GM06990 (cell line): Measurements from ENCODE around the gene HSPBP1.

Source experiments
- DNase-seq: peaks from one replicate; pipeline ENCODE4 v3.0.0-alpha.2; 2011; ENCODE audit not compliant: insufficient read length; ENCODE audit errors: extremely low read depth
- H3K27me3 ChIP-seq: replicated peaks from 2 replicates; pipeline ENCODE4 v1.6.0; 2011; ENCODE audit warnings: low read length; ENCODE audit not compliant: control insufficient read depth, insufficient read depth
- H3K36me3 ChIP-seq: 2 replicates; pipeline ENCODE4 v1.5.1; 2011; ENCODE audit warnings: low read length; ENCODE audit not compliant: control insufficient read depth, insufficient read depth
- H3K4me3 ChIP-seq: replicated peaks from 2 replicates; pipeline ENCODE4 v1.5.1; 2011; ENCODE audit warnings: low read depth, mild to moderate bottlenecking, control low read depth, low read length
- CTCF ChIP-seq: IDR thresholded peaks from 2 replicates; pipeline ENCODE4 v1.5.1; 2011; ENCODE audit warnings: low read length, control low read depth, mild to moderate bottlenecking, inconsistent platforms; ENCODE audit not compliant: insufficient read depth, poor library complexity, severe bottlenecking

The HSPBP1 gene

GRCh38 chr19:55285229-55285890 is 5.5 kb upstream of the HSPBP1 start:
- no peak for DNase-seq
- Histone ChIP-seq H3K36me3 (no peaks in the 10 kb centered on the region), H3K27me3 (no peaks in the 10 kb centered on the region), H3K4me3 (no peak overlapping the region)
- TF ChIP-seq CTCF, result no peak

- H3K36me3 ChIP-seq, result no peaks in the 10 kb centered on the region
- no peak for DNase-seq
- H3K4me3 ChIP-seq, result no peak overlapping the region
- no peak for TF ChIP-seq CTCF
- no peaks in the 10 kb centered on the region for H3K27me3 ChIP-seq
These were observed 4.6 kb upstream of the HSPBP1 start for GRCh38 chr19:55284405-55285058.

- no peaks in the 10 kb centered on the region for H3K36me3 ChIP-seq
- no peaks in the 10 kb centered on the region for H3K27me3 ChIP-seq
- TF ChIP-seq CTCF, result no peak
- no peak for DNase-seq
- H3K4me3 ChIP-seq, result no peak within 1 kb of the TSS
These were observed 3.9 kb upstream of the HSPBP1 start, which contains the start of gene BRSK1 for GRCh38 chr19:55283548-55284377. TSS of gene BRSK1 (plus strand) at chr19:55283997. CDS start at chr19:55284443, 446 bp downstream.

- DNase-seq, result no peak
- H3K27me3 ChIP-seq, result no peaks in the 10 kb centered on the region
- H3K36me3 ChIP-seq, result no peaks in the 10 kb centered on the region; the same call in 1 of the 2 replicates
- no peak for TF ChIP-seq CTCF
- peak overlapping the region; percentile 83 for H3K4me3 ChIP-seq
These were observed 570 bp downstream of the HSPBP1 start for GRCh38 chr19:55279340-55279739.

- DNase-seq, result no peak
- no peak for TF ChIP-seq CTCF
- H3K36me3 ChIP-seq, result no peaks in the 10 kb centered on the region; the same call in 1 of the 2 replicates
- H3K4me3 ChIP-seq, result no peak overlapping the region
- H3K27me3 ChIP-seq, result no peaks in the 10 kb centered on the region
These were observed 1.3 kb downstream of the HSPBP1 start for GRCh38 chr19:55278391-55279135.
